ENCODE results near the gene YTHDC2.

The YTHDC2 gene

DNA sequence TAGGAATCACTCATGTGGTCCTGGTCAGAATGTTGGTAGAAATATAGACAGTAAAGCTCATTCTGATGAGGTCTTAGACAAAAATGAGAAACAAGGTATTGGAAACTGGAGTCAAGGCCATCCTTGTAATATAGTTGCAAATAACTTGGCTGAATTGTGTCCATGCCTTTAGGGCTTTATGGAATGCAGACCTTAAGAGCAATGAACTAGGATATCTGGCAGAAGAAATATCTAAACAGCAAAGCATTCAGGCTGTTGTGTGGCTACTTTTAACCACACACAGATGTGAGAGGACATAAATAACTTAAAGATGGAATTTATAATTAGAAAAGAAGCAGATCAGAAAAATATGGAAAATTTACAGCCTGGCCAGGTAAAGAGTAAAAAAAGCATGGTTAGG is 128.2 kb downstream of the YTHDC2 start:
- H3K4me3 ChIP-seq (replicated peaks; ENCODE audit: low read depth, low read length) = no peak overlapping the region
- no peak for DNase-seq (ENCODE audit: extremely low read depth, low read depth)
- TF ChIP-seq, protein P1, sequence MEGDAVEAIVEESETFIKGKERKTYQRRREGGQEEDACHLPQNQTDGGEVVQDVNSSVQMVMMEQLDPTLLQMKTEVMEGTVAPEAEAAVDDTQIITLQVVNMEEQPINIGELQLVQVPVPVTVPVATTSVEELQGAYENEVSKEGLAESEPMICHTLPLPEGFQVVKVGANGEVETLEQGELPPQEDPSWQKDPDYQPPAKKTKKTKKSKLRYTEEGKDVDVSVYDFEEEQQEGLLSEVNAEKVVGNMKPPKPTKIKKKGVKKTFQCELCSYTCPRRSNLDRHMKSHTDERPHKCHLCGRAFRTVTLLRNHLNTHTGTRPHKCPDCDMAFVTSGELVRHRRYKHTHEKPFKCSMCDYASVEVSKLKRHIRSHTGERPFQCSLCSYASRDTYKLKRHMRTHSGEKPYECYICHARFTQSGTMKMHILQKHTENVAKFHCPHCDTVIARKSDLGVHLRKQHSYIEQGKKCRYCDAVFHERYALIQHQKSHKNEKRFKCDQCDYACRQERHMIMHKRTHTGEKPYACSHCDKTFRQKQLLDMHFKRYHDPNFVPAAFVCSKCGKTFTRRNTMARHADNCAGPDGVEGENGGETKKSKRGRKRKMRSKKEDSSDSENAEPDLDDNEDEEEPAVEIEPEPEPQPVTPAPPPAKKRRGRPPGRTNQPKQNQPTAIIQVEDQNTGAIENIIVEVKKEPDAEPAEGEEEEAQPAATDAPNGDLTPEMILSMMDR (IDR thresholded peaks at IDR 0.05; ENCODE audit: low read depth, low read length, missing control alignments) = no peak

Data from HFF-Myc (cell line).